Nephron (organoid): Measurements from ENCODE around the gene TERB1.
"Not testable (repeated sequence)": the region's sequence is repeated elsewhere in the genome, so short reads cannot be mapped to it uniquely, and the experiment has no call there.

Experiments
- H3K27ac Mint-ChIP-seq, 3 experiments: 2 replicates each; pipeline ENCODE4 v1.8.0; 2020; ENCODE audit warnings: mixed read lengths in 3 of 3, mild to moderate bottlenecking in 2 of 3, moderate library complexity in 1 of 3
- H3K27me3 Mint-ChIP-seq: 2 replicates; pipeline ENCODE4 v1.8.0; 2021; ENCODE audit warnings: low read depth, mild to moderate bottlenecking, moderate library complexity, mixed read lengths
- H3K36me3 Mint-ChIP-seq: 2 replicates; pipeline ENCODE4 v1.8.0; 2020; ENCODE audit warnings: low read depth, mixed read lengths
- H3K4me1 Mint-ChIP-seq: 2 replicates; pipeline ENCODE4 v1.8.0; 2020; ENCODE audit warnings: mixed read lengths
- H3K4me3 Mint-ChIP-seq, 3 experiments: 2 replicates each; pipeline ENCODE4 v1.8.0; 2020; ENCODE audit warnings: mild to moderate bottlenecking in 3 of 3, mixed read lengths in 3 of 3, moderate library complexity in 2 of 3
- H3K9me3 Mint-ChIP-seq: 2 replicates; pipeline ENCODE4 v1.8.0; 2020; ENCODE audit warnings: mixed read lengths
- TF ChIP-seq, protein P1 (sequence below), 3 experiments: fragments of 200-600 bp; sonication (generic); IDR thresholded peaks; one replicate each; pipeline ENCODE4 v1.5.0; 2021; ENCODE audit warnings: antibody characterized with exemption in 3 of 3; ENCODE audit not compliant: unreplicated experiment in 3 of 3

TERB1 gene

DNA sequence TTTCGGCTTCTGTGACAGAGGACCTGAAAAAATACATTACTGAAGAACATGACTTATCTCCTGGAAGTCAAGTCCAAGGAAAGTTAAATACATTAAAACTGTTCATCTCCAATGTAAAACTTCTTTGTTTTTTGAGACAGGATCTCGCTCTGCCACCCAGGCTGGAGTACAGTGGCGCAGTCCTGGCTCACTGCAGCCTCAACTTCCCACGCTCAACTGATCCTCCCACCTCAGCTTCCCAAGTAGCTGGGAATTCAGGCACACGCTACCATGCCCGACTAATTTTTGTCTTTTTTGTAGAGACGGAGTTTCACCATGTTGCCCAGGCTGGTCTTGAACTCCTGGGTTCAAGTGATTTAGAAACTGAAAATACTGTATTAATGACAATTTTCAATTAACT, 9.7 kb upstream of the TERB1 start:
- H3K4me1 Mint-ChIP-seq = no peaks in the 10 kb centered on the region
- H3K4me3 Mint-ChIP-seq = no peak overlapping the region
- peaks cover 82% of the 10 kb centered on the region for H3K36me3 Mint-ChIP-seq
- H3K9me3 Mint-ChIP-seq = no peaks in the 10 kb centered on the region
- no peak overlapping the region for H3K27ac Mint-ChIP-seq
- TF ChIP-seq, protein P1, sequence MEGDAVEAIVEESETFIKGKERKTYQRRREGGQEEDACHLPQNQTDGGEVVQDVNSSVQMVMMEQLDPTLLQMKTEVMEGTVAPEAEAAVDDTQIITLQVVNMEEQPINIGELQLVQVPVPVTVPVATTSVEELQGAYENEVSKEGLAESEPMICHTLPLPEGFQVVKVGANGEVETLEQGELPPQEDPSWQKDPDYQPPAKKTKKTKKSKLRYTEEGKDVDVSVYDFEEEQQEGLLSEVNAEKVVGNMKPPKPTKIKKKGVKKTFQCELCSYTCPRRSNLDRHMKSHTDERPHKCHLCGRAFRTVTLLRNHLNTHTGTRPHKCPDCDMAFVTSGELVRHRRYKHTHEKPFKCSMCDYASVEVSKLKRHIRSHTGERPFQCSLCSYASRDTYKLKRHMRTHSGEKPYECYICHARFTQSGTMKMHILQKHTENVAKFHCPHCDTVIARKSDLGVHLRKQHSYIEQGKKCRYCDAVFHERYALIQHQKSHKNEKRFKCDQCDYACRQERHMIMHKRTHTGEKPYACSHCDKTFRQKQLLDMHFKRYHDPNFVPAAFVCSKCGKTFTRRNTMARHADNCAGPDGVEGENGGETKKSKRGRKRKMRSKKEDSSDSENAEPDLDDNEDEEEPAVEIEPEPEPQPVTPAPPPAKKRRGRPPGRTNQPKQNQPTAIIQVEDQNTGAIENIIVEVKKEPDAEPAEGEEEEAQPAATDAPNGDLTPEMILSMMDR (IDR thresholded peaks at IDR 0.05; ENCODE audit: unreplicated experiment in 3 of 3) = no peak
- H3K27me3 Mint-ChIP-seq = no peaks in the 10 kb centered on the region

DNA sequence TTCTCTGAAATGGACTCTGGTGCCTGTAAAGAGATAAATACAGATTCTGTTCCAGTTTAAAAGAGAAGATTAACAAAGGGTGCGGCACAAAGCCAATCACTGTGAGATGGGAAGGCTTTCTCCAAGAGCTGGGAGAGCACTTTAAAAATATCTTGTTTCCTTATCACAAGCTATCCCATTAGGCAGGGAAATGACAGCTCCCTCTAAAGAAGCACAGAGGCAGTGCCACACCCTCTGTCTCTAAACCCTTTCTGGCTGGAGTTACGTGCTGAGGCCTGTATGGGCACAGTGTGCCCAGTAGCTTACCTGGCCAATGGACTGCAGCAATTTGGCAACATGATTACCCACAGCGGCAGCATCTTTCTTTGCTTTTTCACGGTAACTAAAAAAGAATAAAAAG, 9.0 kb upstream of the TERB1 start:
- H3K9me3 Mint-ChIP-seq = no peaks in the 10 kb centered on the region
- H3K27me3 Mint-ChIP-seq = no peaks in the 10 kb centered on the region
- TF ChIP-seq, protein P1 (IDR thresholded peaks at IDR 0.05; ENCODE audit: unreplicated experiment in 3 of 3) = no peak
- no peak overlapping the region for H3K27ac Mint-ChIP-seq
- no peak overlapping the region for H3K4me3 Mint-ChIP-seq
- H3K4me1 Mint-ChIP-seq = peaks cover 3% of the 10 kb centered on the region
- H3K36me3 Mint-ChIP-seq = peaks cover 84% of the 10 kb centered on the region

DNA sequence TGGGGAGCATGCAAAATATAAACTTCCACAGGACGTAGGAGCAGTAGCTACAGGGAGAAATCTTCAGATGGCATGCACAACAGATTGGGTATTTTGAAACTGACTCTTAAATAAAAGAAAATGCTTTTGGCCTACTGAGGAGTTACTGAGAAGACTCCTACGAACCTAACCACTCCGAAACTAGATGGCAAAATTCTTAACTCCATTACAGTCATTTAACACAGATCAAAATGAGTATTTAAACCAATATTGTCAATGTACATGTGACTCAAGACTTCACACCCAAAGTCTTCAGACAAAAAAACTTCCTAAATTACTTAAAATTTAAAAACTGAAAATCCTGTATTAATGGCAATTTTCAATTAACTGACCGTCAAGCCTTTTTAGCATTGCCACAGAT, 8.4 kb upstream of the TERB1 start:
- H3K36me3 Mint-ChIP-seq = peaks cover 84% of the 10 kb centered on the region
- peaks cover 9% of the 10 kb centered on the region for H3K4me1 Mint-ChIP-seq
- no peak overlapping the region for H3K27ac Mint-ChIP-seq
- TF ChIP-seq, protein P1 (IDR thresholded peaks at IDR 0.05; ENCODE audit: unreplicated experiment in 3 of 3) = no peak
- H3K9me3 Mint-ChIP-seq = no peaks in the 10 kb centered on the region
- H3K27me3 Mint-ChIP-seq = no peaks in the 10 kb centered on the region
- H3K4me3 Mint-ChIP-seq = no peak overlapping the region

DNA sequence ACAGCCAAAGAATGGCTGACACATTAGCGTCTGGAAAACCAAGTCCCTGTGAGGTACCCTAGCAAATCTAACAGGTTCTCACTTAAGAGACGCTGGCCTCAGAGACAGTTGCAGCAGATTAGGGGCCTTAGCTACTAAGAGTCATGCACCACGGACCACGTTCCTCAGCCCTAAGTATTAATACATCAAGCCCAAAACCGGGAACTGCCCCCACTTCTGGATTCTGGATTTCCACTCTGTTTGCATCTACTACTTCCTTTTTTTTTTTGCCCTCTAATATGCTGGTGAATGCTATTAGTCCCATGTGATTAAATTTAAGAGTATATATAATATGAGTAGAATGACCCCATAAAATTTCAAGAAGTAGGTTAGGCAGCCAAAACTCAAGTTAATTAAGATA, 775 bp upstream of the TERB1 start:
- Mint-ChIP-seq H3K9me3 (no peaks in the 10 kb centered on the region), H3K36me3 (peaks cover 45% of the 10 kb centered on the region), H3K27me3 (no peaks in the 10 kb centered on the region), H3K27ac (no peak overlapping the region), H3K4me1 (peaks cover 10% of the 10 kb centered on the region), H3K4me3 (no peak overlapping the region)
- TF ChIP-seq, protein P1 (IDR thresholded peaks at IDR 0.05; ENCODE audit: unreplicated experiment in 3 of 3) = no peak

DNA sequence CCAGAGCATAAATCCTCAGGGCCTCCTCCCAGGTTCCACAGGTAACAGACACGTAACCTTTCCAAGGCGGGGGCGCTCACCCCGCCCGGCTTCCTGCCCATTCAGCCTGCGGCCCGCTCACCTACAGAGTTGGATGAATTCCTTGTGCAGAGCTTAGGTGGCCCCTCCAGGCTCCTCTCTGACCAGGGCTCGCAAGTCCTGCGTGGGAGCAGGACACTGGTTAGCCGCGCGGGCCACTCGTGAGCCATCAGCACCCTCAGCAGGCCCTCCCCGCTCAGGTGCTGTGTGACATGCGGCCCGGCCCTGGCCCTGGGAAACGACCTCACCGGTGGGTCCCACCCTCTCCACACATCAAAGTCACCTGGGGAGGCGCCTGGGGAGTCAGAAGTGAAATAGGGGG, 528 bp downstream of the TERB1 start:
- no peak overlapping the region for H3K27ac Mint-ChIP-seq
- no peak overlapping the region for H3K4me3 Mint-ChIP-seq
- no peaks in the 10 kb centered on the region for H3K27me3 Mint-ChIP-seq
- no peaks in the 10 kb centered on the region for H3K9me3 Mint-ChIP-seq
- H3K36me3 Mint-ChIP-seq = peaks cover 37% of the 10 kb centered on the region
- H3K4me1 Mint-ChIP-seq = peaks cover 10% of the 10 kb centered on the region
- TF ChIP-seq, protein P1 (IDR thresholded peaks at IDR 0.05; ENCODE audit: unreplicated experiment in 3 of 3) = no peak

DNA sequence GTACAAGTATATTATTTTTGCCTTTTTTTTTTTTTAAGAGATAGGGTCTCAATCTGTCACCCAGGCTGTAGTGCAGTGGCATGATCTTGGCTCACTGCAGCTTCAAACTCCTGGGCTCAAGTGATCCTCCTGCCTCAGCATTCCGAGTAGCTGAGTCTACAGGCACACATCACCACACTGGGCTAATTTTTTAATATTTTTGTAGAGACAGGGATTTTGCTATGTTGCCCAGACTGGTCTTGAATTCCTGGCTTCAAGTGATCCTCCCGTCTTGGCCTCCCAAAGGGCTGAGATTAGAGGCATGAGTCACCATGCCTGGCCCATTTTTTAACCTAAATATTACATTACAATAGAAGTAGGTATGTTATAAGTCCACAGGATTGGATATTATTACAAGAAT, 3.2 kb downstream of the TERB1 start:
- TF ChIP-seq, protein P1 (IDR thresholded peaks at IDR 0.05; ENCODE audit: unreplicated experiment in 3 of 3) = no peak

GRCh38 chr16:66793984-66794383, 7.4 kb downstream of the TERB1 start:
- H3K4me3 Mint-ChIP-seq, H3K36me3 Mint-ChIP-seq, H3K4me1 Mint-ChIP-seq, H3K9me3 Mint-ChIP-seq, H3K27ac Mint-ChIP-seq: not testable (repeated sequence)
- peaks cover 11% of the 10 kb centered on the region for H3K27me3 Mint-ChIP-seq

More for the DNA sequence above, 3.2 kb downstream of the TERB1 start:
- peaks cover 4% of the 10 kb centered on the region for H3K27me3 Mint-ChIP-seq
- no peaks in the 10 kb centered on the region for H3K4me1 Mint-ChIP-seq
- peaks cover 12% of the 10 kb centered on the region for H3K36me3 Mint-ChIP-seq
- H3K4me3 Mint-ChIP-seq = no peak overlapping the region
- no peaks in the 10 kb centered on the region for H3K9me3 Mint-ChIP-seq
- no peak overlapping the region for H3K27ac Mint-ChIP-seq
